Activated CD4-positive, alpha-beta T cell treated with anti-CD3 and anti-CD28 coated beads, Interleukin-2, amount 50 U/mL, for 1 hour (primary cell): Measurements from ENCODE around the gene YIPF2.
"Not testable (repeated sequence)": the region's sequence is repeated elsewhere in the genome, so short reads cannot be mapped to it uniquely, and the experiment has no call there.

ENCODE experiments used
- DNase-seq: peaks from one replicate; pipeline ENCODE4 v3.0.0-alpha.2; 2020

Gene YIPF2

GRCh38 chr19:10908380-10908960 is 20.0 kb downstream of the YIPF2 start:
- no peak for DNase-seq

- DNase-seq = no peak
These were observed 20.5 kb downstream of the YIPF2 start for GRCh38 chr19:10907925-10908324.

GRCh38 chr19:10899151-10899653 is 29.2 kb downstream of the YIPF2 start:
- DNase-seq = no peak

GRCh38 chr19:10898633-10899032 is 29.8 kb downstream of the YIPF2 start:
- no peak for DNase-seq

DNA sequence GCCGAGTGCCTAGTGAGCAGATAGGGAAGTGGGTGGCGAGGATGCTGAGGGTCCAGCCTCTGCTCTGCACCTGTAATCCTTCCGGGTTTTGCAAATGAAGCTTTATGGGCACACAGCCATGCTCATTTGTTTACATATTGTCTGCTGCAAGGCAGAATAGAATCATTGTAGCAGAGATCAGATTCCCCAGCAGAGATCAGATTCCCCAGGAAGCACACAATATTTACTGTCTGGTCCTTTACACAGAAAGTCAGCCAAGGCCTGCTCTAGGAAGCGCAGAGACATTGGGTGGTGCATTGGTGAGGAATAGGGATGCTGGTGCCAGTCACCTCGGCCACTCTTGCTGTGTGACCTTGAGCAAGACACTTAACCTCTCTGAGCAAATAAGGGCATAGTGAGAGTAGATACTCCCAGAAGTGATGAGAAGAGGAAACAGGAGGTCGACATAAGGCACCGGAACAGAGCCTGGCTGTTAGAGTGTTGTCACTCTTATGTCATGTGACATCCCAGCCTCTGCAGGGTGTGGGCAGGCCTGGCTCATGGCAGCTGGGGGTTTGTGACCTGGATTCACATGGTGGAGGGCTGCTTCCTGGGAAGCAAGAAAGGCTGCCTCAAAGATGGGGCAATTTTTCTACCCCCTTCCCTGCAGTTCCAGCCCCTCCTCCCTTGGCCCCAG is 31.4 kb downstream of the YIPF2 start:
- DNase-seq = no peak

DNA sequence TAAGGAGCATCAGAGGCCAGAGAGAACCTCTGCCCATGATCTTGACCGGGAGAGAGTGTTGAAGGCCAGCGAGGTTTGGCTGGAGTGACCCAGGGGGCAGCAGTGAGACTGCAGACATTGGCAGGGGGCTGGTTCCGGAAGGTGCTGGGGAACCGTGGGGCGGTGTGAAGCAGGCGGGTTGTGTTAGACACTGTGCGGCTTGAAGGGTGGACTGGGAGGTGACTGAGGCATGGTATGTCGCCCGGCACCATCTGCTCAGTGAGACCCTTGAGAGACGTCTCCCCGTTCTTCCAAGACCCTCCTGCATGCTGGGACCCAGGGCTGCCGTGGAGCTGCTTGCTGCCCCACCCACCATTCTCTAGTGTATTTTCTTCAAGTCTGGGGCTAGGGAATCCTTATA is 32.5 kb downstream of the YIPF2 start:
- no peak for DNase-seq

GRCh38 chr19:10895363-10895762 is 33.1 kb downstream of the YIPF2 start:
- no peak for DNase-seq

DNA sequence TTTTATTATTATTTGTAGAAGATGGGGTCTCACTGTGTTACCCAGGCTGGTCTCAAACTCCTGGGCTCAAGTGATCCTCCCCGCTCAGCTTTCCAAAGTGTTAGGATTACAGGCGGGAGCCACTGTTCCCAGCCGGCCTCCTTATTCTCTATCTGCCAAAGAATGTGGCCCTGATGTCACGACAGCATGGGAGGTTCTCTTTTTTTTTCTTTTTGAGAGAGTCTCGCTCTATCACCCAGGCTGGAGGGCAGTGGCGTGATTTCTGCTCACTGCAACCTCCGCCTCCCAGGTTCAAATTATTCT is 33.6 kb downstream of the YIPF2 start:
- no peak for DNase-seq

- no peak for DNase-seq
These were observed 36.2 kb downstream of the YIPF2 start for GRCh38 chr19:10892256-10892655.

DNA sequence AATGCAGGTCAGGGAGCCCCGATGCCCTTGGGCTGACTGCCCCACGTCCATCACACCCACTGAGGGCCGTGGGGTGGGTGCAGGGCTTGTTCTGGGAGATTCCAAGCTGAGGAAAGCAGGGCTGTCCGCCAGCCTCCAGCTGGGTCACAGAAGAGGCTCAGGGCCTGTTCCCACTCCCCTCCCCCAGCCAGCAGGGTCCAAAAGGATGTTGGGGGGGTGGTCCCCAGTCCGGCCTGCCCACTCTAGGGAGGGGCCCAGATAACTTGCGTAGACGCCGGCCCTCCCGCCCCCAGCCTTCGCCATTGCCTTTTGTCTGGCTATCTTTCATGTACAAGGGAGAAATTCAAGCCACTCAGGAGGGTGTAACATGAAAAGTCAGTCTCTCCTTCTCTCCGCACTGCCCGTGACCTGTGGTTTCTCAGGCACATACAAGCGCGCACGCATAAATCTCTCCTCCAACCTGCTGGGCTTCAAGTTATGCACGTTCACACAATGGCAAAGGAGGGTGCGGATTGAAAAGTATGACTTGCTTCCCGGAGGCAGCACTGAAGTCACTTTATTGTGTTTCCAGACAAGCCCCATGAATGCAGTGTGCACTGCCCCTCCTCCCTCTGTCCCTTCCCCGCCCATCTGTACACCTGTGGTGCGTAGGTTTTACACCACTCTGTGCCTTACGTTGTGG is 36.9 kb downstream of the YIPF2 start:
- no peak for DNase-seq

- DNase-seq = no peak
These were observed 38.6 kb downstream of the YIPF2 start for GRCh38 chr19:10889880-10890279.

- no peak for DNase-seq
These were observed 40.0 kb downstream of the YIPF2 start for GRCh38 chr19:10888421-10888866.

GRCh38 chr19:10887616-10888367 is 40.6 kb downstream of the YIPF2 start:
- DNase-seq = no peak

DNA sequence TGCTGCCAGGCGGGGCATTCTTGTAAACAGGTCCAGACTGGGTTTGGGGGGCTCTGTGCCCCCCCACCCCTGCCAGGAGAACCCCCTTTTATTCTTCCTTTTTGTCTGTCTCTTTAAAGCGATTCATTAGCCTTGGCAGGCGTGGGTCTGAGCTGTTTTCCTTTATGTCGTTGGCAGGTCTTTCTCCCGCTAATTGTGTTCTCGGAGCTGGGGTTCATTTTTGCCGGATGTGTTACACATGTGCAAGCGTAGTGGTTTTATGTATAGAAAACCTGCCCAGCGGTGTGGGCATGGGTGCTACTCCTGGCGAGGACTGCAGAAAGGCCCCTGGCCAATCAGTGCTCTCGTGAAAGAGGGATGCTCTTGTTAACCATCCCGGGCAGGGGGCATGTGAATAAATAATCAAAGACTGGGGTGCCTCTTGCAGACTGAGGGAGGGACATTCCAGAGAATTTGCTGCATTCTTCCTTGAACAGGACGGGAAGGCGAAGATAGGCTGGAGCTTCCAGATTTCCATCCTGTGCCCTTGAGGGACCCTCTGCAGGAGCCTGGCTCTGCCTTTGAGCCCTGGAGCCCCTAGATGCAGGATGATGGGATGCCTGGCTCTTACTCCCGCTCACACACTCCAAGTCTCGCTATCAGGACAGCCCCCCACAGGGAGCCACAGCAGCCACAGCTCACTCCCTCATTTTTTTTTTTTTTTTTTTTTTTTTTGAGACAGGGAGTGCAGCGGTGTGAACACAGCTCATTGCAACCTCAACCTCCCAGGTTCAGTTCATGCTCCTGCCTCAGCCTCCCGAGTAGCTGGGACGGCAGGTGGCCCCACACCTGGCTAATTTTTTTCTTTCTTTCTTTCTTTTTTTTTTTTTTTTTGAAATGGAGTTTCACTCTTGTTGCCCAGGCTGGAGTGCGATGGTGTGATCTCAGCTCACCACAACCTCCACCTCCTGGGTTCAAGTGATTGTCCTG is 43.0 kb downstream of the YIPF2 start:
- no peak for DNase-seq

GRCh38 chr19:10884274-10884673 is 44.2 kb downstream of the YIPF2 start:
- no peak for DNase-seq

GRCh38 chr19:10882108-10882457 is 46.4 kb downstream of the YIPF2 start:
- no peak for DNase-seq

DNA sequence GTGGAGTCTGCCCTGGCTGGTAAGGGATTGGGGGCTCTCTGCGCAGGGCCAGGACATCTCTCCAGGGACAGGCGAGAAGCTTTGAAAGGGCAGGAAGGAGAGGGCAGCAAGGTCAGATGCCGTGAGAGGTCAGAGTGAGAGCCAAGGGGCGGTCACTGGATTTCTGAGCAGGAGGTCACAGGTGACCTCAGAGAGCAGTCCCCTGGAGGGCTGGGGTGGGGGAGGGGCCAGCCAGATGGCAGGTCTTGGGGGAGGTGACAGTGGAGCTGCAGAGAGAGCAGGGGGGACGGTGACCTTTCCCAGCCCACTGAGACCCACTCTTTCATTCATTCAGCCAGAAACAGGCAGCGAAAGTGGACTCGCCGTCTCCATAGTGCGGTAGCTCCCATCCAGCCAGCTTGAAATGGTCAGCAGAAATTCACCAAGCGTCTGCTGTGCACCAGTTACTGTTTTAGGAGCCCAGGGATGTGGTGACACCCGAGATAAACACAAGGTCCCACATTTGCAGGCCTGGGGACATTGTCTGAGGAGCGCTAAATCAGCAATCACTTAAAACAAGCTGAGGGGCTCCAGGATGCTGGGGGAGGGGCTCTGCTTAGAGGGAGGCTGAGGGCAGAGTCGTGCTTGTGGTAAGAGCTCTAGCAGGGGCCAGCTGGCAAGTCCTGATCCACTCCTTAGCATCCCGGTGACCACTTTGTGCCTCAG is 46.9 kb downstream of the YIPF2 start:
- DNase-seq = no peak

GRCh38 chr19:10878253-10878652 is 50.2 kb downstream of the YIPF2 start:
- DNase-seq = no peak

DNA sequence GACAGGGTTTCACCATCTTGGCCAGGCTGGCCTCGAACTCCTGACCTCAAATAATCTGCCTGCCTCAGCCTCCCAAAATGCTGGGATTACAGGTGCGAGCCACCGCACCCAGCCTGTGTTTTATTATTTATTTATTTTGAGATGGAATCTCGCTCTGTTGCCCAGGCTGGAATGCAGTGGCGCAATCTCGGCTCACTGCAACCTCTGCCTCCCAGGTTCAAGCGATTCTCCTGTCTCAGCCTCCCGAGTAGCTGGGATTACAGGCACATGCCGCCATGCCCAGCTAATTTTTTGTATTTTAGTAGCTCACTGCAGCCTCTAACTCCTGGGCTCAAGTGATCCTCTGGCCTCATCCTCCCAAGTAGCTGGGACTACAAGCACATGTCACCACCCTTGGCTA is 50.8 kb downstream of the YIPF2 start:
- DNase-seq = not testable (repeated sequence)

- no peak for DNase-seq
These were observed 51.8 kb downstream of the YIPF2 start for GRCh38 chr19:10876459-10877240.

DNA sequence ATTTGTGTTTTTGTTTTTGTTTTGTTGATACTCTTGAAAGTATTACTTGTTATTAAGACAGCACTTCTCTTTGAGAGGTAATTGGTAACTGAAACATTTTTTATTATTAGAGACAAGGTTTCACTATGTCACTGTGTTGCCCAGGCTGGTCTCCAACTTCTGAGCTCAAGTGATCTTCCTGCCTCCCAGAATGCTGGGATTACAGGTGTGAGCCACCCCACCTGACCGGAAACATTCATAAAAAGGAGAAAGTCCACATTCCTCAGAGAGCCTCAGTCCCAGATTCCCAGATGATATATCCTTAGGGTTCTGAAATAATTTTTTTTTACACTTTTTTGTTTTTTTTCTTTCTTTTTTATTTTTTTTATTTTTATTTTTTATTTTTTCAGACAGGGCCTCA is 54.4 kb downstream of the YIPF2 start:
- DNase-seq = no peak
